K562 (cell line): Measurements from ENCODE around the gene DYRK1A. TPM values are rescaled to one million over a fixed set of nuclear protein-coding genes. Genes with fewer than 3 reads are reported as not detected.

ENCODE experiments used
- ATAC-seq: fragments of 200-7000 bp; cut with Tn5 transposase; 3 replicates; pipeline ENCODE4 v1.9.1; 2020; ENCODE audit warnings: moderate library complexity
- BruUV-seq: library from RNA; stranded (reverse); fragments of 400-500 nt; replicated peaks from 2 replicates; lab custom pipeline; 2021; lab: Mats Ljungman, UMichigan
- CTCF ChIA-PET: fragments of 300-600 bp; formaldehyde crosslinking; extraction: SDS; loops from one replicate; lab custom pipeline; 2021; ENCODE audit warnings: low intra/inter-chr PET ratio; lab: Yijun Ruan, JAX
- POLR2A ChIA-PET: fragments of 300-600, 350-650 bp; sonication (Branson Sonifier 250); formaldehyde crosslinking; extraction: SDS; loops from one replicate; lab custom pipeline; 2021; ENCODE audit warnings: antibody characterized with exemption, inconsistent platforms; lab: Yijun Ruan, JAX
- DNase-seq, 4 experiments: peaks; one replicate each; pipeline versions ENCODE4 v3.0.0 to v3.0.0-alpha.2; 2011 to 2018; ENCODE audit warnings: low spot score in 3 of 4, mixed read lengths in 3 of 4; ENCODE audit errors: extremely low read depth in 1 of 4
- FAIRE-seq: peaks from 2 replicates; lab custom pipeline; 2011; peaks lifted over from hg19 to GRCh38; lab: Jason Lieb, UNC
- H2AFZ ChIP-seq: 2 replicates; pipeline ENCODE4 v1.6.0; 2011; ENCODE audit warnings: low read depth, low read length, control low read depth, inconsistent platforms
- H3K27ac ChIP-seq: fragments of 200-600 bp; 3 replicates; pipeline ENCODE4 v1.8.0; 2011; ENCODE audit warnings: low read depth, mild to moderate bottlenecking, control low read depth, inconsistent platforms, low read length, moderate library complexity, mixed read lengths; ENCODE audit errors: extremely low read depth
- H3K27me3 ChIP-seq, 2 experiments: fragments of 300-600 bp in 1 of 2; 2 replicates in 1 of 2; 3 replicates in 1 of 2; pipeline versions ENCODE4 v1.6.0 to v1.8.0; 2011; ENCODE audit warnings: inconsistent platforms in 2 of 2, low read length in 2 of 2, mild to moderate bottlenecking in 1 of 2, mixed read lengths in 1 of 2, moderate library complexity in 1 of 2; ENCODE audit not compliant: control insufficient read depth in 2 of 2, insufficient read depth in 2 of 2
- H3K36me3 ChIP-seq: fragments of 300-600 bp; 3 replicates; pipeline ENCODE4 v1.8.0; 2011; ENCODE audit warnings: mild to moderate bottlenecking, low read length, inconsistent platforms; ENCODE audit not compliant: control insufficient read depth, insufficient read depth
- H3K4me1 ChIP-seq, 2 experiments: fragments of 200-600 bp in 1 of 2; replicated peaks in 1 of 2; 2 replicates in 1 of 2; 3 replicates in 1 of 2; pipeline versions ENCODE4 v1.5.1 to v1.8.0; 2011; ENCODE audit warnings: inconsistent platforms in 2 of 2, low read length in 2 of 2, mild to moderate bottlenecking in 1 of 2, mixed read lengths in 1 of 2, moderate library complexity in 1 of 2; ENCODE audit not compliant: control insufficient read depth in 2 of 2, insufficient read depth in 2 of 2
- H3K4me2 ChIP-seq: 2 replicates; pipeline ENCODE4 v1.6.1; 2011; ENCODE audit warnings: low read length, control low read depth, inconsistent platforms, mixed read lengths; ENCODE audit not compliant: insufficient read depth
- H3K4me3 ChIP-seq: fragments of 200-600 bp; sonication (generic), shearing (Covaris generic); 2 replicates; pipeline ENCODE4 v1.5.1; 2016; ENCODE audit warnings: control low read depth, inconsistent platforms
- H3K79me2 ChIP-seq: fragments of 200-600 bp; 3 replicates; pipeline ENCODE4 v1.8.0; 2011; ENCODE audit warnings: low read length, inconsistent platforms; ENCODE audit not compliant: control insufficient read depth, insufficient read depth
- H3K9ac ChIP-seq, 2 experiments: 2 replicates each; pipeline versions ENCODE4 v1.6.0 to v1.6.1; 2011; ENCODE audit warnings: low read depth in 2 of 2, low read length in 2 of 2, control low read depth in 1 of 2, inconsistent platforms in 1 of 2, mild to moderate bottlenecking in 1 of 2, mixed read lengths in 1 of 2; ENCODE audit not compliant: insufficient read depth in 1 of 2
- H3K9me1 ChIP-seq: one replicate; pipeline ENCODE4 v1.6.0; 2011; ENCODE audit warnings: inconsistent platforms, mild to moderate bottlenecking, low read length, moderate library complexity; ENCODE audit not compliant: control insufficient read depth, insufficient read depth
- H3K9me3 ChIP-seq: replicated peaks from 2 replicates; pipeline ENCODE4 v1.5.1; 2011; ENCODE audit warnings: low read depth, low read length, inconsistent platforms; ENCODE audit not compliant: control insufficient read depth, insufficient read depth
- H4K20me1 ChIP-seq: replicated peaks from 2 replicates; pipeline ENCODE4 v1.6.1; 2011; ENCODE audit warnings: low read length, inconsistent platforms, mixed read lengths; ENCODE audit not compliant: control insufficient read depth, insufficient read depth
- CBX1 ChIP-seq: sonication (generic); IDR thresholded peaks from 2 replicates; pipeline ENCODE4 v1.6.1; 2016; ENCODE audit warnings: antibody characterized with exemption, low read depth, mild to moderate bottlenecking
- ELF1 ChIP-seq: fragments of 200-800 bp; sonication (Bioruptor generic); IDR thresholded peaks from 2 replicates; pipeline ENCODE4 v1.6.1; 2016; ENCODE audit warnings: missing genetic modification characterization, missing compliant biosample characterization
- ETV1 ChIP-seq: fragments of 450-650 bp; conservative IDR thresholded peaks from 2 replicates; pipeline ENCODE4 v1.6.1; 2016; ENCODE audit warnings: missing genetic modification characterization, control low read depth, low read depth, missing compliant biosample characterization
- FOXA3 ChIP-seq, 2 experiments: fragments of 450-650 bp in 1 of 2; sonication (generic) in 1 of 2; formaldehyde crosslinking; IDR thresholded peaks in 1 of 2; conservative IDR thresholded peaks in 1 of 2; 2 replicates each; pipeline versions ENCODE4 v1.4.0 to v1.8.0; 2020 to 2022; ENCODE audit warnings: mild to moderate bottlenecking in 2 of 2, missing genetic modification reagents in 1 of 2
- FOXJ2 ChIP-seq: fragments of 200-800 bp; sonication (Bioruptor generic); IDR thresholded peaks from 2 replicates; pipeline ENCODE4 v1.6.1; 2016; ENCODE audit warnings: missing genetic modification characterization, missing compliant biosample characterization
- HEY1 ChIP-seq: fragments of 250-450 bp; sonication (Bioruptor Pico); IDR thresholded peaks from 2 replicates; pipeline ENCODE4 v1.5.0; 2020; ENCODE audit warnings: mild to moderate bottlenecking, moderate library complexity, borderline replicate concordance
- KAT2B ChIP-seq: IDR thresholded peaks from one replicate; pipeline ENCODE4 v1.6.1; 2012; ENCODE audit warnings: low read depth, mild to moderate bottlenecking, control low read depth, inconsistent platforms, low read length, moderate library complexity
- NEUROD1 ChIP-seq: fragments of 150-350 bp; IDR thresholded peaks from 2 replicates; pipeline ENCODE4 v1.6.1; 2014; ENCODE audit warnings: borderline replicate concordance, low read length, low read depth; ENCODE audit not compliant: partially characterized antibody
- SRSF3 ChIP-seq: fragments of 200-400 bp; formaldehyde crosslinking; IDR thresholded peaks from 2 replicates; pipeline ENCODE4 v1.6.1; 2016; ENCODE audit warnings: mild to moderate bottlenecking, low read length, moderate library complexity; ENCODE audit not compliant: insufficient read depth
- YY1 ChIP-seq, 3 experiments: IDR thresholded peaks; 2 replicates each; pipeline ENCODE4 v1.6.1; 2011; ENCODE audit warnings: low read length in 2 of 3, mild to moderate bottlenecking in 2 of 3, moderate library complexity in 2 of 3, borderline replicate concordance in 1 of 3, control low read depth in 1 of 3, low read depth in 1 of 3; ENCODE audit not compliant: insufficient read depth in 3 of 3, insufficient replicate concordance in 2 of 3, control insufficient read depth in 1 of 3, insufficient read length in 1 of 3; ENCODE audit errors: extremely low read depth in 1 of 3
- ZNF224 ChIP-seq: sonication (generic); formaldehyde crosslinking; IDR thresholded peaks from 2 replicates; pipeline ENCODE4 v1.8.0; 2022; ENCODE audit warnings: mild to moderate bottlenecking, missing genetic modification reagents
- ZNF316 ChIP-seq: fragments of 450-650 bp; IDR thresholded peaks from 2 replicates; pipeline ENCODE4 v1.6.1; 2016
- ZNF444 ChIP-seq: fragments of 250-450 bp; sonication (Bioruptor Pico); IDR thresholded peaks from 2 replicates; pipeline ENCODE4 v1.4.0; 2020; ENCODE audit warnings: mild to moderate bottlenecking, moderate library complexity
- ZZZ3 ChIP-seq: fragments of 450-650 bp; IDR thresholded peaks from 2 replicates; pipeline ENCODE4 v1.6.1; 2016; ENCODE audit warnings: antibody characterized with exemption, mild to moderate bottlenecking, moderate library complexity
- WGBS: fragments of 100-300 bp; shearing (Covaris generic); methylation state at CpG from one replicate; pipeline ENCODE4 v1.1.6; 2016; ENCODE audit warnings: low coverage, mixed read lengths; ENCODE audit not compliant: insufficient coverage; ENCODE audit errors: missing lambda C conversion rate; 5-methylcytosine and 5-hydroxymethylcytosine counted together
- in situ Hi-C: fragments of 300-500 bp; cut with MboI; formaldehyde crosslinking; loops from 4 replicates; pipeline ENCODE4 v1.15.0; 2018; ENCODE audit warnings: inconsistent platforms, mixed read lengths
- intact Hi-C: fragments of 100-400 bp; cut with micrococcal nuclease; formaldehyde crosslinking; loops from 2 replicates; pipeline ENCODE4 v1.14.2; 2022
- polyA plus RNA-seq, 8 experiments: library from polyadenylated mRNA; depleted of rRNA in 4 of 8; stranded (reverse) in 5 of 8; unstranded in 3 of 8; fragments of >200 nt; fragmentation: Nextera tagmentation in 2 of 8; fragmentation: Illumina TruSeq in 1 of 8; extraction: Ambion mirVana in 2 of 8; extraction: Trizol in 1 of 8; gene quantifications; 2 replicates each; pipeline versions ENCODE4 v1.2.1 to v1.2.3, GENCODE V29; 2011 to 2014; ENCODE audit warnings: inconsistent platforms in 1 of 8, missing spikeins in 1 of 8
- total RNA-seq, 7 experiments: library from RNA; depleted of rRNA in 6 of 7; stranded (reverse); fragments of >200 nt in 6 of 7; fragmentation: Illumina TruSeq in 2 of 7; extraction: Trizol in 2 of 7; gene quantifications; 2 replicates each; pipeline versions ENCODE4 v1.2.1 to v1.2.3, GENCODE V29; 2011 to 2021; ENCODE audit warnings: low replicate concordance in 1 of 7

Gene DYRK1A
- total and polyA plus RNA-seq, 9 of the 15 experiments (the other 6 are each of a cell fraction or from before 2014, with no cell fraction given) = 3.7 to 64.8 (median 42.3) TPM

DNA sequence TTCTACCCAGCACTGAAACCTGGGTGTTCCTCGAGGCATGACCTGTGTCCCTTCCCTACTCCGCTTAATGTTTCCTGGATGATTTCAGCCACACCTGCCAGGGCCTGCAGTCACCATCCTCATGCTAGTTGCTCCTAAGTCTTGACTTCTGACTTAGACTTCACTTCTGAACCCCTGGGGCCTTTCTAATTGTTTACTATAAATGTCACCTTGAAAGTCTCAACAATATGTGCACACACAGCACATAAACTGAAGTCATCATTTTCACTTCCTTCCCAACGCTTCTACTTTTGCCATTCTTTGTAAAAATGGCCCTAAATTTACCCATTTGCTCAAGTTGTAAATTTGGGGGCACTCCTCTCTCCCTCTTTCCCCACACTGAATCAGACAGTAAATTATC, 141.1 kb downstream of the DYRK1A start:
- ChIA-PET CTCF (no interaction called here), POLR2A (interaction anchor here (1.5 kb wide), 1 partner anchor 12 kb away, joined by 3 read pairs; no protein-coding TSS in a partner anchor)
- Histone ChIP-seq H3K27me3 (no peaks in the 10 kb centered on the region), H2AFZ (no peak overlapping the region), H3K4me2 (no peak overlapping the region), H3K9ac (no peak overlapping the region), H3K27ac (no peak overlapping the region), H3K36me3 (peaks cover 97% of the 10 kb centered on the region), H3K4me1 (peaks cover 4 to 12% of the 10 kb centered on the region in 2 experiments; a peak in 3 of 5 replicates), H3K4me3 (no peak overlapping the region), H4K20me1 (no peaks in the 10 kb centered on the region; the same call in 1 of the 2 replicates), H3K9me1 (no peaks in the 10 kb centered on the region), H3K79me2 (peaks cover 18% of the 10 kb centered on the region; the same call in 2 of the 3 replicates), H3K9me3 (no peaks in the 10 kb centered on the region)
- WGBS = 86% methylated on average over 3 of the region's 3 CpGs
- in situ Hi-C loops (no loop called here), intact Hi-C loops (loop anchor here (5.0 kb wide), 1 partner anchor 75 kb away; no protein-coding TSS in a partner anchor)
- no peak for TF ChIP-seq ZNF444
- peak; percentile 17; the same call in 1 of the 2 replicates for TF ChIP-seq ZNF316
- no peak for FAIRE-seq
- no peak for ATAC-seq
- no TSS peak for BruUV-seq
- no peak for DNase-seq

DNA sequence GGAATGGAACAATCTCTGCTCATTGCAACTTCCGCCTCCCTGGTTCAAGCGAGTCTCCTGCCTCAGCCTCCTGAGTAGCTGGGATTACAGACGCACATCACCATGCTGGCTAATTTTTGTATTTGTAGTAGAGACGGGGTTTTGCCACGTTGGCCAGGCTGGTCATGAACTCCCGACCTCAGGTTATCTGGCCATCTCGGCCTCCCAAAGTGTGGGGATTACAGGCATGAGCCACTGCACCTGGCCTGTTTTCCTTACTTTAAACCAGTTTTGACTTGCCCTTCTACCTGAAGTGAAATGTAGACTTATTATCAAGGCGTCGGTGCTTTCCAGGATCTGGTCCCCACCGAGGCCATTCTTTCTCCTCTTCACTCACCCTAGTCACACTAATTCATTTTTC, 141.8 kb downstream of the DYRK1A start:
- POLR2A ChIA-PET = interaction anchor here (1.5 kb wide), 1 partner anchor 12 kb away, joined by 3 read pairs; no protein-coding TSS in a partner anchor
- no peak for FAIRE-seq
- H3K27me3 ChIP-seq = no peaks in the 10 kb centered on the region
- H3K9me1 ChIP-seq = no peaks in the 10 kb centered on the region
- ATAC-seq = no peak
- no TSS peak for BruUV-seq
- H3K4me2 ChIP-seq = no peak overlapping the region
- H3K27ac ChIP-seq = no peak overlapping the region
- in situ Hi-C loops (no loop called here), intact Hi-C loops (loop anchor here (5.0 kb wide), 1 partner anchor 74 kb away; no protein-coding TSS in a partner anchor)
- H3K36me3 ChIP-seq = peaks cover 96% of the 10 kb centered on the region
- peaks cover 13% of the 10 kb centered on the region; the same call in 1 of the 3 replicates for H3K79me2 ChIP-seq
- no peak for DNase-seq
- H3K4me3 ChIP-seq = no peak overlapping the region
- peaks cover 4 to 12% of the 10 kb centered on the region in 2 experiments; a peak in 3 of 5 replicates for H3K4me1 ChIP-seq
- H2AFZ ChIP-seq = no peak overlapping the region
- H4K20me1 ChIP-seq = no peaks in the 10 kb centered on the region; the same call in 1 of the 2 replicates
- no peak overlapping the region for H3K9ac ChIP-seq
- CTCF ChIA-PET = no interaction called here
- no peaks in the 10 kb centered on the region for H3K9me3 ChIP-seq
- 73% methylated on average over 10 of the region's 10 CpGs for WGBS
- TF ChIP-seq CBX1 = no peak
- TF ChIP-seq NEUROD1 = no peak
- no peak for TF ChIP-seq FOXJ2
- TF ChIP-seq ZZZ3 = no peak
- TF ChIP-seq HEY1 (CRISPR knock-in tag) = no peak
- no peak for TF ChIP-seq FOXA3 (CRISPR knock-in tag; conservative IDR thresholded peaks at IDR 0.05 in 1 of 2, IDR thresholded peaks at IDR 0.05 in 1 of 2)
- TF ChIP-seq ELF1 = no peak
- no peak for TF ChIP-seq SRSF3
- no peak for TF ChIP-seq ETV1 (tag)
- no peak for TF ChIP-seq ZNF224 (CRISPR knock-in tag)
- TF ChIP-seq YY1 (IDR thresholded peaks at IDR 0.05; ENCODE audit: borderline replicate concordance in 1 of 3, control insufficient read depth in 1 of 3, extremely low read depth in 1 of 3, insufficient read depth in 3 of 3, insufficient read length in 1 of 3, insufficient replicate concordance in 2 of 3, low read depth in 1 of 3, low read length in 2 of 3) = no peak
- TF ChIP-seq KAT2B = no peak
